Stimulated activated CD4-positive, alpha-beta T cell treated with anti-CD3 and anti-CD28 coated beads, Interleukin-2, amount 100 ng/mL, for 24 hours (primary cell): ENCODE data around the gene ADAMTSL1.
"Not testable (repeated sequence)": the region's sequence is repeated elsewhere in the genome, so short reads cannot be mapped to it uniquely, and the experiment has no call there.

Experiments used
- DNase-seq, 2 donors: peaks; one replicate each; pipeline ENCODE4 v3.0.0-alpha.2; 2020

The ADAMTSL1 gene

GRCh38 chr9:18826248-18826647, 352.3 kb downstream of the ADAMTSL1 start:
- no peak for DNase-seq

DNA sequence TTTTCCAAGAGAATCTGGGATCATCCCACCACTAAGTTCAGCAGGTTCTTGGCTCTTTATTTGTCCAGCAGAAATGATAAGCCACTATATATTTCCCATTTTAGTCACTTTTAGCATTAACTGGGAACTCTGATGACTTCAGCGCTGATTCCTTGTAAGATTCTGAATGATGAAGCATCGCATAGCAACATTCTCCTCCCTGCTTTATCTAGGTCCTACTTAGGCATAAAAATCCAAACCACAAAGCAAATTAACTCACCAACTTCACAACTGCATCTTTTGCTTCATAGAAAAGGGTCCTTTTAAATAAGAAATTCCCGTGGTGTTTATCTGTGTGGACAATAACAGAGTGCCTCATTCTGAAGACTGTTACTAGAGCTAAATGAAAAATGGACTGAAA, 355.1 kb downstream of the ADAMTSL1 start:
- no peak for DNase-seq

GRCh38 chr9:18829873-18830272, 355.9 kb downstream of the ADAMTSL1 start:
- DNase-seq = no peak

DNA sequence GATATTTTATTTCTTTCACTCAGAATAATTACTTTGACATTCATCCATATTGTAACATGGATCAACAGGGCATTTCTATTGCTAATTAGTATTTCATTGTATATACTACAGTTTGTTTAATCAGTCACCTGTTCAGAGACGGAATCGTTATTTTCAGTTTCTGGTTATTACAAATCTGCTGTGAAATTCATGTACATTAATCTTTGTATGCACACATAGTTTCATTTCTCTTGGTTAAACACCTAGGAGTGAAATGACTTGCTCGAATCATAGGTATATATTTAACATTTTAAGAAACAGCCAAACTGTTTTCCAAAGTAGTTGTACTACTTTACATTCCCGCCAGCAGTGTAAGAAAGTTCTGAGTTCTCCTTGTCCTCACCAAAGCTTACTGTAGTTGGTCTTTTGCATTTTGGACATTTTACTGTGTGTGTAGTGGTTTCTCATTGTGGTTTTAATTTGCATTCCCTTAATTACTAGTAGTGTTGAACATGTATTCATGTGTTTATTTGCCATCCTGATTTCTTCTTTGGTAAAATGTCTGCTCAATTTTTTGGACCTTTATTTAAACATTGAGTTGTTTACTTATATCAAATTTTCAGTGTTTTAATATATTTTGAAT, 360.9 kb downstream of the ADAMTSL1 start:
- DNase-seq = no peak

- DNase-seq = no peak
Measured at GRCh38 chr9:18837402-18837801, 363.4 kb downstream of the ADAMTSL1 start.

DNA sequence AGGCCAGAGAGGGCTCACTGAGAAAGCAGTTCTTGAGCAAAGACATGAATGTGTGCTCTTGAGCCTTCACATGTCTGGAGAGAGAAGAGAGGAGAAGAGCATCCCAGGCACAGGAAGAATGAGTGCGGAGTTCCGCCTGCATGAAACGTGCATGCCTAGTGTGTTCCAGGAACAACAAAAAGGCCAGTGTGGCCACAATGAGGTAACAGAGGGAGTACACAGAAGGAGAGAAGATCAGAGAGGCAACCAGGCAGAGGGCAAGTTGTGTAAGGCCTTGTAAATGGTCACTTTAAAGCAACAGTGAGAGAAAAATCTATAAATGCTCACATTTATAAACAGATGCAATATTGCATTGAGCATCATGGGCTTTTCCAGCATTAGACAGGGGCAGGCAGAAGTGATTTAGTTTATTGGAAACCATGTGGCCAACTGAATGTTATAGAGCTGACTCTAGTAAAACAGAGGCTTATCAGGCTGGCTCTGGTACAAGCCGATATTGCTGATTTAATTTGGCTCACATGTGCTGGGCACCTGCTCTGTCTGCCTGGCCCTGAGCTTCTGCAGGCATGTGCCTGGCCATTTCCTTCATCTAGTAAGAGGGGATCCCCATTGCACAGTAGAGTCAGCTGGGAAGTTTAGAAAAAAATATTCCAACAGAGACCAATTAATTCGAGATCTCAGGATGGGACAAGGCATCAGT, 373.8 kb downstream of the ADAMTSL1 start:
- DNase-seq = no peak

GRCh38 chr9:18848657-18849056, 374.7 kb downstream of the ADAMTSL1 start:
- DNase-seq = no peak

GRCh38 chr9:18849270-18849669, 375.3 kb downstream of the ADAMTSL1 start:
- no peak for DNase-seq

DNA sequence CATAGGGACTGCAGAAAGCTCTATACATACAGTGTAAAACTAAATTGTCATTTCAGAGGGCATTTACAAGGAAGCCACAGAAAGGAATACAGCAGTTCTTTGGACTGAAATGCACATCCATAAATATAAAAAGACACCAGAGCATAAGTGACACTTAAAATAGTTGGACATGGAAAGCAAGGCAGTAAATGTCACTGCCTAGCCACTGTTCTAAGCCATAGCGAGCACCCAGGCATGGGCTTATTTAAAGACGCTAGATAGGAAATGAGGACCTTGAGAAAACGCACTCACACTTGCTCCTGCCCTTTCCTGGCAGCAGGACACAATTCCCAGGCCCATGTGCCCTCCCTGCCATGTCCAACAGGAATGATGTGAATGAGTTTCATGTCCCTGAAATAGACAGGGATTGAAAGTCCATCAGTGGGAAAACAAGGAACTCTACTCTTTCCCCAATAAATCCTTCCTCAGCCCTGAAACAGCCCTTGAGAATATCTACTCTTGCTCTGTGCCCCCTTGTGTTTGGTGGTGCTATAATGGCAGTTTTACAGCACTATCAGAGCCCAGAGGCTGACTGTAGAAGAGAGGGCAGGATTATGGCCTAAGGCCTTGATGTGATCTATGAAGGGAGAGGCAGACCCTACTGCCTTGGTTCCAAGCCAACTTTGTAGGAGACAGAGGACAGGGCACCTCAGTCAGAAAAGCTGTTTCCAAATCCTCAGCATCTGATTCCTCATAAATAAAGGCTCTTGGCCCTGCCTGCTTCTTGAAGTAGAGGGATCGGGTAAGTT, 376.1 kb downstream of the ADAMTSL1 start:
- no peak for DNase-seq

GRCh38 chr9:18851069-18851795, 377.3 kb downstream of the ADAMTSL1 start:
- DNase-seq = no peak

DNA sequence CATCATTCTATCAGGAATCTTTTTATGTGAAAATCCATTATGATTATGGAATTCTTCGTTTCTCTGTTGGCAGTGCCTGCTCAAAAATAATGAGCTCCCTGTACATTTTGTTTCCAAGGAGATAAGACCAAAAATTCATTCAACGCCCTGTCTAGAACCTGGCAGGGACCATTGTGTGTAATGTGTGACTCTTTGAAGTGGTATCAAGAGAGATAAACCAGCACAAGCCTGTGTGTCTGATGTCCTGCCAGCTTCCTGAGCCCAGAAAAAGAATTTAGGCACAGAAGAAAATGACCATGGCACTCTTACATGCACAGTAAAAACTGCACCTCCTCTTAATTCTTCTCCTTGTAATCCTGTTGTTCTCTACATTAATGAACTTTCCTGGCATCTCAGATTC, 381.7 kb downstream of the ADAMTSL1 start:
- DNase-seq = no peak

DNA sequence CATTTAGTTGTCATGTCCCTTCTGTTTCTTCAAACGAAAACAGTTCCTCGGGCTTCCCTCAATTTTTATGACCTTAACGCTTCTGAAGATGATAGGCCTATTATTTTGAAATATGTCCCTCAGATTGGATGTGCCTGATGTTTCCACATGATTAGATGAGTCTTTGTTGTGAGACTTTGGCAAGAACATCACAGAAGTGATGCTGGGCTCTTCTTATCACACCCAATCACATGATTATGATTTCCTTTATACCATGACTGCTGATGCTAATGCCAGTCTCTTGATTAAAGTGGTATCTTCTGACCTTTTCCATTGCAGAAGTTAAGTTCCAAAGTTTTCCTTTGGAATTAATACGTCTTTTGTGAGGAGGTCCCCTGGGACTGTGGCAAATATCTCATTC, 383.4 kb downstream of the ADAMTSL1 start:
- DNase-seq = no peak

GRCh38 chr9:18857769-18858168, 383.8 kb downstream of the ADAMTSL1 start:
- no peak for DNase-seq

DNA sequence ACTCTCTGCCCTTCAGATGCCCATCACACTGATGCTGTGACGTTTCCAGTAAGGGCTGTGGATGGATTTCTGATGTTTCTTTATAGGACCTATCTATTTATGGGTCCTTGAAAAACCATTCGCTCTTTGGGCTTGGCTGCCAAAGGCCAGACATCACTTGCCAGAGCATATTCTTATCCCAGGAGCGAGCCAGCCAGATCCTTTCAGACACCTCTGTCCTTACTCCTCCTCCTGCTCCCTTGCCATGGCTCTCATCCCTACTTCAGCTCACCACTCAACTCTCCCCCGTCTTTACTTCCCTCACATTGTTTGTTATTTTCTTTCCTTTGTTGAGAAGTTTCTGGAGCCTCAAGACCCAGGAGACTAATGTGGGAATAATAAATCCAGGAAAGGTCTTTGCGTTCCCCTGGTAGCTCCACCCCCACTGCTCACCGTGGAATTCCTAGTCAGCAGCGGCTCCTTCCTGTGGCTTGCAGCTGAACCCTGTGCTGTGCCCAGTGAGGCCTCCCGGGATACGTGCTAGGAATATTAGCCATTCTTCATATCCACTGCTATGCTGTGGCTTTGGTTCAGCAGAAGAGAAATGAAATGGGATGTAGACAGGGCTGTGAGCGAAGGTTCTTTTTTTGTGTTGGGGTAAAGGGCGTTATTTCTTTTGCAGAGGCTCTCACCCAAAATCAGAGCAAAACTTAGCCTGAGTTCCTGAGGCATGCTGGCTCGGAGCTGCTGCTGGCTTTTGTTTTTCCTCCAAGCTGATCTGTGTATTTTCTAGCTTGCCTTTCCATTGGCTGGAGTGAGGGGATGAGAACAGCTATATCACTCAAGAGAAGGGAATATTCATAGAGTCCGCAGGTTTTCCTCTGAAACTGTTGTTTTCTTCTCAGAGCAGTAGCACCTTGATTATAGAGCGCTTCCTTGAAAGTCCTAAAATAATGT, 387.9 kb downstream of the ADAMTSL1 start:
- no peak for DNase-seq

DNA sequence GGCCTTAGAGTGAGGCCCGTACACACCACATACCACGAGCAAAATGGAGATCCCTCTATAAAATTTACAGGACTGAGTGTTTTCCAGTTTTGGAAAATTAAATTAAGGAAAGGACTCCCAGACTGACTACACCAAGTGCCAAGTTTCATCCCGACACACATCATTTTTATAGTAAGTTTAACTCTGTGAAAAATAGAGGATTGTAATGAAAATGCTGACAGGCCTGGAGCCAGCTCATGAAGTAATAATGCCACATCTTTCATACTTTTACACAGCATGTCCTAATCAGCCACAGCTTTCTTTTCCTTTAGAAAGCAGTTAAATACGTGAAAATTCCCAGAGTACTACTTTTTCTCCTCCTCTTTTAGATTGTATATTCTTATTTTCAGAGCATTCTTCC, 389.8 kb downstream of the ADAMTSL1 start:
- DNase-seq = no peak

- no peak for DNase-seq
Measured at GRCh38 chr9:18864516-18864915, 390.6 kb downstream of the ADAMTSL1 start.

GRCh38 chr9:18865542-18865941, 391.6 kb downstream of the ADAMTSL1 start:
- no peak for DNase-seq

DNA sequence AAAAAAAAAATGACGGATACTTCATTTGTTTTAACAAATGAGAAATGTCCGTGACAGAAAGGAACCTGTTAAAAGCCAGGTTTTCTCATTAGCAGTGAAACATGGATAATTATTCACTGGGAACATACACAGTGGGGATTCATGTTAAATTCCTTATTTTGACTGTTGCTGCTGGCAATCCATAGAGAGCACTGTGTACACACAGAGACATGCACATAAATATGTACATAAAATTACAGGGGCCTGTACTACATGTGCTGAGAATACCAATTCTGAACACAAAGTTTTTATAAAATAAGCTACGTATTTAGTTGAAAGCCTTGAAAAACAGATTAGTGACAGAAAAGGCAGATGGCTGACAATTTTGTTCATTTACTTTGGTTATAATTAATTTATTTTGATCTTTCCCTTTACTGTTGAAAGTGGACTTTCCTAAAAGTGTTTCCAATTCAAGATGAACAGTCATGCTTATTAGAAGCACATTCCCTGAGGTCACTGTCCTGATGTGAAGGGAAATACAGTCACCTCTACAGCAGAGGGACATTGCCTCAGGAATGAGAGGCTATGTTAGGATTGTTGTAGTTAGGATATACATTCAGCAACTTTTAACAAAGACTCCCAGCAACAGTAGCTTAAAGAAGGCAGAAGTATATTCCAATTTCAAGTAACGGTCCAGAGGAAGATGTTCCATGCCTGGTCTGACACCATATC, 392.3 kb downstream of the ADAMTSL1 start:
- no peak for DNase-seq

DNA sequence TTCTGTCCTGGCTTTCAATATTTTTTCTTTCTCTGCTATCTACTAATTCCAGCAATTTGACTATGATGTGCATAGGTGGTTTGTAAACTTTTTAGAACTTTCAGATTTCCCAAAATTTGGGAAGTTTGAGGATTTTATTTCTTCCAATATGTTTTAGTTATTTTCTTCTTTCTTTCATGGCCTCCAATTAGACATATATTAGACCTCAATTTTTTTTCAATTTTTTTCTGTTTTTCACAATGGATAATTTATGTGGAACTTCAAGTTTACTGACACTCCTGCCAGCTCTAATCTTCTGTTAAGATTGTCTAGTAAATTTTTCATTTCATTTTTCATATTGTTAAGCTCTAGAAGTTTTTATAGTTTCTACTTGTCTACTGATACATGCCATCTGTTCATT, 395.8 kb downstream of the ADAMTSL1 start:
- no peak for DNase-seq

DNA sequence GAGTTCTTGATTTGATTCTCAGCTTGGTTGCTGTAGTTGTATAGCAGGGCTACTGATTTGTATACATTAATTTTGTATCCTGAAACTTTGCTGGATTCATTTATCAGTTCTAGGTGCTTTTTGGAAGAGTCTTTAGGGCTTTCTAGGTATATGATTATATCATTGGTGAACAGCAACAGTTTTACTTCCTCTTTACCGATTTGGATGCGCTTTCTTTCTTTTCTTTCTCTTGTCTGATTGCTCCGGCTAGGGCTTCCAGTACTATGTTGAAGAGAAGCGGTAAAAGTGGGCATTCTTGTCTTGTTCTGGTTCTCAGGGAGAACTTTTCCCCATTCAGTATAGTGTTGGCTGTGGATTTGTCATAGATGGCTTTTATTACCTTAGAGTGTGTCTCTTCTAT, 400.1 kb downstream of the ADAMTSL1 start:
- no peak for DNase-seq

DNA sequence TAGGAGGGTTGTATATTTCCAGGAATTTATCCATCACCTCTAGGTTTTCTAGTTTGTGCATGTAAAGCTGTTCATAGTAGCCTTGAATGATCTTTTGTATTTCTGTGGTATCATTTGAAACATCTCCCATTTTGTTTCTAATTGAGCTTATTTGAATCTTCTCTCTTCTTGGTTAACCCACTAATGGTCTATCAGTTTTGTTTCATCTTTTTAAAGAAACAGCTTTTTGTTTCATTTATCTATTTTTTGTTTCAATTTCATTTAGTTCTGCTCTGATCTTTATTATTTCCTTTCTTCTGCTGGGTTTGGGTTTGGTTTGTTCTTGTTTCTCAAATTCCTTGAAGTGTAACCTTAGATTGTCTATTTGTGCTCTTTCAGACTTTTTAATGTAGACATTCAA, 401.0 kb downstream of the ADAMTSL1 start:
- not testable (repeated sequence) for DNase-seq

- no peak for DNase-seq
Measured at GRCh38 chr9:18877984-18878383, 404.0 kb downstream of the ADAMTSL1 start.
